ENCODE results near the gene PPP1R1A.

GRCh38 chr12:54558311-54558710, 30.1 kb downstream of the PPP1R1A start:
- TF ChIP-seq GATA2 (IDR thresholded peaks at IDR 0.05; ENCODE audit: low read depth, low read length) (no peak), GATA3 (IDR thresholded peaks at IDR 0.05; ENCODE audit: low read depth, low read length) (no peak)
